OCI-LY1 (cell line): ENCODE measurements around the gene LSP1.

Experiments
- H2AFZ ChIP-seq: fragments of 200-600 bp; sonication (generic), shearing (Covaris generic); 2 replicates; pipeline ENCODE4 v1.6.0; 2014; ENCODE audit warnings: antibody characterized with exemption, mild to moderate bottlenecking, low read length
- H3F3A ChIP-seq: fragments of 200-600 bp; sonication (generic), shearing (Covaris generic); 2 replicates; pipeline ENCODE4 v1.6.0; 2014; ENCODE audit warnings: mild to moderate bottlenecking, antibody characterized with exemption, low read length, moderate library complexity; ENCODE audit not compliant: insufficient read depth
- H3K27ac ChIP-seq: fragments of 200-600 bp; sonication (generic); 2 replicates; pipeline ENCODE4 v1.5.1; 2014; ENCODE audit warnings: low read length, mixed run types, mild to moderate bottlenecking, low read depth; ENCODE audit not compliant: poor library complexity, severe bottlenecking
- H3K27me3 ChIP-seq: fragments of 200-600 bp; sonication (generic); 2 replicates; pipeline ENCODE4 v1.6.0; 2014; ENCODE audit warnings: antibody characterized with exemption, mild to moderate bottlenecking, low read length, moderate library complexity; ENCODE audit not compliant: insufficient read depth
- H3K36me3 ChIP-seq: fragments of 200-600 bp; sonication (generic); 2 replicates; pipeline ENCODE4 v1.6.1; 2014; ENCODE audit warnings: mild to moderate bottlenecking, antibody characterized with exemption, low read length, moderate library complexity, mixed read lengths; ENCODE audit not compliant: insufficient read depth
- H3K4me1 ChIP-seq: fragments of 200-600 bp; sonication (generic); 2 replicates; pipeline ENCODE4 v1.5.1; 2014; ENCODE audit warnings: mild to moderate bottlenecking, low read length, moderate library complexity; ENCODE audit not compliant: insufficient read depth, severe bottlenecking
- H3K4me2 ChIP-seq: fragments of 200-600 bp; sonication (generic), shearing (Covaris generic); 2 replicates; pipeline ENCODE4 v1.6.1; 2014; ENCODE audit warnings: low read length
- H3K4me3 ChIP-seq: fragments of 200-600 bp; sonication (generic); 2 replicates; pipeline ENCODE4 v1.5.1; 2014; ENCODE audit warnings: low read length, low read depth, mild to moderate bottlenecking, mixed read lengths; ENCODE audit not compliant: poor library complexity, severe bottlenecking
- H3K79me2 ChIP-seq: fragments of 200-600 bp; shearing (Covaris generic); 2 replicates; pipeline ENCODE4 v1.6.1; 2016; ENCODE audit warnings: mixed run types, low read length, mixed read lengths; ENCODE audit not compliant: insufficient read depth
- H3K9ac ChIP-seq: fragments of 200-600 bp; sonication (generic), shearing (Covaris generic); 2 replicates; pipeline ENCODE4 v1.6.1; 2014; ENCODE audit warnings: mild to moderate bottlenecking, low read length, mixed read lengths
- H3K9me2 ChIP-seq: fragments of 200-600 bp; sonication (generic), shearing (Covaris generic); 2 replicates; pipeline ENCODE4 v1.6.1; 2014; ENCODE audit warnings: low read depth, mild to moderate bottlenecking, low read length, mixed read lengths
- H3K9me3 ChIP-seq: fragments of 200-600 bp; shearing (Covaris generic); 2 replicates; pipeline ENCODE4 v1.6.1; 2014; ENCODE audit warnings: low read length, mixed read lengths
- H4K20me1 ChIP-seq: fragments of 200-600 bp; sonication (generic), shearing (Covaris generic); 2 replicates; pipeline ENCODE4 v1.6.0; 2016; ENCODE audit warnings: mild to moderate bottlenecking, low read length; ENCODE audit not compliant: insufficient read depth
- EZH2 ChIP-seq: fragments of 200-600 bp; sonication (generic), shearing (Covaris generic); IDR thresholded peaks from 2 replicates; pipeline ENCODE4 v1.8.0; 2017; ENCODE audit warnings: borderline replicate concordance, mixed run types, mild to moderate bottlenecking, antibody characterized with exemption, low read length, moderate library complexity, mixed read lengths
- TF ChIP-seq, protein P1 (sequence below): fragments of 200-600 bp; sonication (generic), shearing (Covaris generic); IDR thresholded peaks from 2 replicates; pipeline ENCODE4 v1.5.1; 2017; ENCODE audit warnings: mild to moderate bottlenecking, antibody characterized with exemption, low read length, moderate library complexity, mixed read lengths

LSP1 gene

DNA sequence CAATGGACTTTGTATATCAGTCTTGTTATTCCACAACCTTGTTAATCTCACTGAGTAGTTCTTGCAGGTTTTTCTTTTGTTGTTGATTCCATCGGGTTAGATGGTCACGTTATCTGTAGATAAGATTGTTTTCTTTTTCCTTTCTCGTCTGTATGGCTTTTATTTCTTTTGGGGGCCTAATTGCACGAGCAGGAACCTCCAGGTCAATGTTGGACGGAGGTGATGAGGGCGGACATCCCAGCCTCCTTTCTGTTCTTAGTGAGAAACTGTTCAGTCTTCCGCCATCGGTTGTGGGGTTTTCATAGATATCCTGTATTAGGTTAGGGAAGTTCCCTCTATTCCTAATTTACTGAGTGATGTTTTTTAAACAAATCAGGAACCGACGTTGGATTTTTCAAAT, 43.6 kb downstream of the LSP1 start:
- H4K20me1 ChIP-seq = no peaks in the 10 kb centered on the region
- no peaks in the 10 kb centered on the region for H3K9me3 ChIP-seq
- no peak for TF ChIP-seq EZH2
- TF ChIP-seq, protein P1, sequence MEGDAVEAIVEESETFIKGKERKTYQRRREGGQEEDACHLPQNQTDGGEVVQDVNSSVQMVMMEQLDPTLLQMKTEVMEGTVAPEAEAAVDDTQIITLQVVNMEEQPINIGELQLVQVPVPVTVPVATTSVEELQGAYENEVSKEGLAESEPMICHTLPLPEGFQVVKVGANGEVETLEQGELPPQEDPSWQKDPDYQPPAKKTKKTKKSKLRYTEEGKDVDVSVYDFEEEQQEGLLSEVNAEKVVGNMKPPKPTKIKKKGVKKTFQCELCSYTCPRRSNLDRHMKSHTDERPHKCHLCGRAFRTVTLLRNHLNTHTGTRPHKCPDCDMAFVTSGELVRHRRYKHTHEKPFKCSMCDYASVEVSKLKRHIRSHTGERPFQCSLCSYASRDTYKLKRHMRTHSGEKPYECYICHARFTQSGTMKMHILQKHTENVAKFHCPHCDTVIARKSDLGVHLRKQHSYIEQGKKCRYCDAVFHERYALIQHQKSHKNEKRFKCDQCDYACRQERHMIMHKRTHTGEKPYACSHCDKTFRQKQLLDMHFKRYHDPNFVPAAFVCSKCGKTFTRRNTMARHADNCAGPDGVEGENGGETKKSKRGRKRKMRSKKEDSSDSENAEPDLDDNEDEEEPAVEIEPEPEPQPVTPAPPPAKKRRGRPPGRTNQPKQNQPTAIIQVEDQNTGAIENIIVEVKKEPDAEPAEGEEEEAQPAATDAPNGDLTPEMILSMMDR = no peak
- H3K27ac ChIP-seq = no peak overlapping the region
- no peaks in the 10 kb centered on the region for H3K79me2 ChIP-seq
- no peak overlapping the region for H3K9ac ChIP-seq
- H3F3A ChIP-seq = no peaks in the 10 kb centered on the region
- H3K36me3 ChIP-seq = no peaks in the 10 kb centered on the region
- H3K9me2 ChIP-seq = no peaks in the 10 kb centered on the region
- no peaks in the 10 kb centered on the region for H3K4me1 ChIP-seq
- H3K4me2 ChIP-seq = no peak overlapping the region
- no peak overlapping the region for H3K4me3 ChIP-seq
- H3K27me3 ChIP-seq = no peaks in the 10 kb centered on the region
- no peak overlapping the region for H2AFZ ChIP-seq

DNA sequence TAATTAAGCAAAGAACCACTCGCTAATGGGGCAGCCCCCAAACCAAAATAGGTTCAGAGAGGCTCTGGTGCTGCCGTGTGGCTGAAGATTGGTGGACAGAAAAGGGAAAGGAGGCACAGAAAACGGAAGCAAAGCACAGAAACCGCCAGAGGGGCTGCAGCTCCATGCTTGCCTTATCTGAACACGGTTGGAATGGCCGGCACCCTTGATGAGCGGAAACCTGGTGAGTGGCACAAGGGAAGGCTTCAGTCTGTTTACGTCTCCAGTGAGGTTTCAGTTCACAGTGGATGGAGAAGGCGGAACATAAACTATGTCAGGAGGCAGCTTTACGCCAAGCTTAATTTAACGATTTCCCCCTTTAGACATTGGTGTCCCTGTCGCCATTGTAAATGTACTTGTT, 44.0 kb downstream of the LSP1 start:
- Histone ChIP-seq H3F3A (no peaks in the 10 kb centered on the region), H3K9me2 (no peaks in the 10 kb centered on the region), H3K79me2 (no peaks in the 10 kb centered on the region), H3K27ac (no peak overlapping the region), H2AFZ (no peak overlapping the region), H3K4me1 (no peaks in the 10 kb centered on the region), H3K9ac (no peak overlapping the region), H3K9me3 (no peaks in the 10 kb centered on the region), H4K20me1 (no peaks in the 10 kb centered on the region), H3K4me2 (no peak overlapping the region), H3K36me3 (no peaks in the 10 kb centered on the region), H3K27me3 (no peaks in the 10 kb centered on the region), H3K4me3 (no peak overlapping the region)
- no peak for TF ChIP-seq EZH2
- TF ChIP-seq, protein P1 = no peak

DNA sequence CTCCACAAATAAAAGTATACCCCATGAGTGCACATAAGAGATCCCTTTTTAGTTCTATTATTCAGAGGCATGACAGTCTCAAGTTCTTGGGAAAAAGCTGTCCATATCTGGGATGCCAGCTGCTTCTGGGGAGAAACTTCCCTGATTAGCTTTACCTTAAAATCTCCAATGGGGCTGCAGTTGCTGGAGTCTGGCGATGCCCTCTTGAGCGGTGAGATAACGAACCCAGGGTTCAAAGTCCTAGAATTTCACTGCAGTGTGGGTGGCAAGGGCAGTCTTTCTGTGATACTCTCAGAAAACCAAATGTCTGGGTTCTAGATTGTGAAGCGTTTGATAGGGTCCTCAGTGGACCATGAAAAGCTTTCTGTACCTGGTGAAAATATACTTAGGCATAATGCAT, 46.2 kb downstream of the LSP1 start:
- Histone ChIP-seq H4K20me1 (no peaks in the 10 kb centered on the region), H3K4me2 (no peak overlapping the region), H3K36me3 (no peaks in the 10 kb centered on the region), H3K9ac (no peak overlapping the region), H3K9me3 (no peaks in the 10 kb centered on the region), H2AFZ (no peak overlapping the region), H3K79me2 (no peaks in the 10 kb centered on the region), H3F3A (no peaks in the 10 kb centered on the region), H3K4me3 (no peak overlapping the region), H3K4me1 (no peaks in the 10 kb centered on the region), H3K27me3 (no peaks in the 10 kb centered on the region), H3K27ac (no peak overlapping the region), H3K9me2 (no peaks in the 10 kb centered on the region)
- TF ChIP-seq, protein P1 = no peak
- TF ChIP-seq EZH2 = no peak
